NK-92 (cell line): Measurements from ENCODE around the gene TMEM126A.

ENCODE experiments used
- DNase-seq: peaks from one replicate; lab custom pipeline; 2025; ENCODE audit not compliant: unreplicated experiment; lab: John Stamatoyannopoulos, UW

The TMEM126A gene

GRCh38 chr11:85694385-85694980 is 46.7 kb downstream of the TMEM126A start:
- no peak for DNase-seq

DNA sequence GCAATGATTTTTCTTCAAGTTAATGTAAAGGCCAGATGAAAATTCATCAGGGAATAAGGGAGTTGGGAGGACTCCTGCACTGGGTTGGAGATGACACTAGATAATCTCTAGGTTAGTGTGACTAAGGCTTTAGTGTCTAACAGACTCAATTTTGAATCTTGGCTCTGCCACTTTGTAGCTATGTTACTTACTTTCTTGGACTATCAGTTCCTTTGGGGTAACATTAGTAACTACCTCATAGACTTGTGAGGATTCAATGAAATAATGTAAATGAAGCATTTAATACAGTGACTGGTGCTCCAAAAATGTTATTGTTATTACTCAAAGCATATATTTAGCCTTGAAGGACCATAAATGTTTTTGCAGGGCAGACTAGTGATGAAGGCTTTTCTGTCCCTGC is 47.8 kb downstream of the TMEM126A start:
- no peak for DNase-seq

DNA sequence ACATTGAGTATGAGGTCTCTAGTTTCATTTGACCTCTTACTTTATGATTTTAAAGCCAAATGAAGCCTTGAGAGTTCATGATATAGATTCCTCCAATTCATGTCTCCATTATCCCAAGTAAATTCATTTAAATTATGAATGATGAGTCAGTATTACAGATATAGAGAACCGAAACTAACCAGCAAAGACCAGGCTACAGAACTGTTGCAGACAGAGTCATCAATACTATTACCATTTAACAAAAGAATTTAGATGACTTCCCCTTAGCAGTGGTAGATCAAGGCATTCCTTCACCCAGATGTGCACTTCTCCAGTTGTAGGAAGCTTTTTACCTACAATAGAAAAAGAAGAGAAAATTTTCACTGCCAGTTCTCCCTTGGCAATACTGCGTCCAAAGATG is 50.0 kb downstream of the TMEM126A start:
- no peak for DNase-seq

DNA sequence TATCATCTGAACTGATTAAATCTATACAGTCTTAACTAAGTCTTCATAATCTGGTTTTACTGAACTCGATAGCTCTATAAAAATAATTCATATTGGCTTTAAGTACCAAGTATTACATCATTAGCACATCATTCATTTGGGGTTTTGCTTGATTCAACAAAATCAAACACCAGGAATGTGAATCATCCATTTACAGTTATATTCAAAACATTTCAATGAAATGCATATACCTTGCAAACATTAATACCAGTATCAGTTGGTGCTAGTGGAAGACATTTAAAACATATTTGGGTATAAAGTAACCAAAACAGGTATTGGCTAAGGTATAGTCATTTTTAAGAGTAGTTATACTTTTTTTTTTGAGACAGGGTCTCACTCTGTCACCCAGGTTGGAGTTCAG is 50.4 kb downstream of the TMEM126A start:
- no peak for DNase-seq

- no peak for DNase-seq
Measured at GRCh38 chr11:85699957-85700741, 52.4 kb downstream of the TMEM126A start.

DNA sequence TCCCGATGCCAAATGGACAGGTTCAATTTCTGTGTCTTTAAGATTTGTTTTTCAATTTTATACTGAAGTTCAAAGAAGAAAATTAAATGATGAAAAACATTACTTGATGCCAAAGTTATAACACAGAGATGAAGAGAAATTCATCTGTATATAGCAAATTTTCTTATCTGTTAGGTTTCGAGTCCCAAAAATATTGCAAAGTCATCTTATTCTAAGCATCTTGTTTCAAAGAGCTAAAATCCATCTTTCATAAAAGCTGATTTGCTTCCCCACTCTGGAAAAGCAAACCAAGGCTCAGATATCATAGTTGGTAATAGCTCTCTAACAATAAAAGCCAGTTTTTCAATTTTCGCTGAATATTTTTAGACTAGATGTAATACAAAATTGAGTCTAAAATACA is 57.2 kb downstream of the TMEM126A start:
- DNase-seq: no peak

- DNase-seq: no peak
Measured at GRCh38 chr11:85705800-85706199, 58.0 kb downstream of the TMEM126A start.
